Skeletal muscle satellite cell (primary cell): ENCODE data around the gene XDH.

Experiments
- H3K27me3 ChIP-seq: 2 replicates; pipeline ENCODE4 v1.7.0; 2013; ENCODE audit warnings: low read length; ENCODE audit not compliant: control insufficient read depth, insufficient read depth
- H3K36me3 ChIP-seq: 2 replicates; pipeline ENCODE4 v1.7.0; 2013; ENCODE audit warnings: mild to moderate bottlenecking, control low read depth, low read length; ENCODE audit not compliant: insufficient read depth
- H3K4me1 ChIP-seq: 2 replicates; pipeline ENCODE4 v1.7.0; 2013; ENCODE audit warnings: low read length; ENCODE audit not compliant: control insufficient read depth, insufficient read depth
- H3K4me2 ChIP-seq: 2 replicates; pipeline ENCODE4 v1.7.0; 2013; ENCODE audit warnings: mild to moderate bottlenecking, low read length
- H3K4me3 ChIP-seq: 2 replicates; pipeline ENCODE4 v1.7.0; 2013; ENCODE audit warnings: low read length
- H3K9ac ChIP-seq: 2 replicates; pipeline ENCODE4 v1.7.0; 2013; ENCODE audit warnings: mild to moderate bottlenecking, low read depth, low read length, moderate library complexity
- H3K9me3 ChIP-seq: replicated peaks from 2 replicates; pipeline ENCODE4 v1.7.0; 2013; ENCODE audit warnings: mild to moderate bottlenecking, control low read depth, low read length

Gene XDH

GRCh38 chr2:31299547-31299946, 115.0 kb downstream of the XDH start:
- no peak overlapping the region for H3K4me2 ChIP-seq
- H3K4me3 ChIP-seq, result no peak overlapping the region
- H3K9ac ChIP-seq, result no peak overlapping the region
- H3K27me3 ChIP-seq, result peaks cover 32% of the 10 kb centered on the region
- H3K36me3 ChIP-seq, result no peaks in the 10 kb centered on the region
- H3K4me1 ChIP-seq, result no peaks in the 10 kb centered on the region
- H3K9me3 ChIP-seq, result no peaks in the 10 kb centered on the region

- Histone ChIP-seq H3K4me1 (no peaks in the 10 kb centered on the region), H3K9ac (no peak overlapping the region), H3K4me3 (no peak overlapping the region), H3K9me3 (no peaks in the 10 kb centered on the region), H3K4me2 (no peak overlapping the region), H3K27me3 (peaks cover 23% of the 10 kb centered on the region), H3K36me3 (no peaks in the 10 kb centered on the region)
Observed at GRCh38 chr2:31297751-31298150, 116.8 kb downstream of the XDH start.

DNA sequence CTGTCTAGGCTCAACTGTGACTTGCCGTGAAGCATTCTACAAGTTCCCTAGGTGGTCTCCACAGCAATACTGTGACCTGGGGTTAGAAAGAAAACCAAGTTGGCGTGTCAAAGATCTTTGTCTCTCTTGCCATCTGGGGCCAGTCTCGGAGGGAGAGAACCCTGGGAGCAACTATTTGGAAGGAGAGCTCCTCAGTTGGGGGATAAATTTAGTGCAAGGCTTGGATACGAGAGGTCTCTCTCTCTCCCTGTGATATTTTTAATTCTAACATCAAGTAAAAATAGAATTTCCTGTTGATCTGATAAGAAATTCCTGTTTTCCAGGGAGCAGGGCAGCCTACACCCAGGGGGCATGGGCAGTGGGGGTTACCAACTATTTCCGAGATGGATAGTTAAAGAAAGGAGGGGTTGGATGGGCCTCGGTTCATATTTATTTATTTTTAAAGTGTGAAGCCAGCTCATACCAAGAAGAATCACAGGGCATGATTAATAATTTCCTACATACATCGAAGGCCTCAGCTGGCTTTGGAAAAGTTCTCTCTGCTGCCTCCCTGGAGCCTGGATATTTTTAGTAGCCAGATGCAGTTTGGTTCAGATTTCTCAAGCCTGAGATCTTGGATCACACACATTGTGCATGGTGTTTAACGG, 117.8 kb downstream of the XDH start:
- Histone ChIP-seq H3K4me1 (no peaks in the 10 kb centered on the region), H3K9me3 (no peaks in the 10 kb centered on the region), H3K9ac (no peak overlapping the region), H3K36me3 (no peaks in the 10 kb centered on the region), H3K27me3 (peaks cover 23% of the 10 kb centered on the region), H3K4me2 (no peak overlapping the region), H3K4me3 (no peak overlapping the region)

DNA sequence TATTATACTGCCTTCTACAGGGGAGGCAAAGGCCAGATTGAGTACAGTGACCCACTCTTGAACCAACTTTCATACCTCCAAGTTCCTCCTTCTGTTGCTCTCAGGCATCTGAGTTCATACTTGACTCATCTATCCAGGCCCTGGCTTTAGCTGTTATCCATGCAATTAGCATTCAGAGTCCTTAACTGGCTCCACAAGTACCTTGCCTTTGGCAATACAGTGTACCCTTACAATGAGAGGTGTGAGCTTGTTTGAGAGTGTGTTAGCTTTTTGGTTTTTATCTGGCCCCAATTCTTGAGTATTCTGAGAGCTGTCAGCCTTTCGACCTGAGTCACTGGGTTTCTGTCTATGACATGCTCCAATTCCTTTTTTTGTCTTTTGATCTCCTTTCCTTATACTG, 120.3 kb downstream of the XDH start:
- no peak overlapping the region for H3K4me2 ChIP-seq
- H3K36me3 ChIP-seq, result no peaks in the 10 kb centered on the region
- H3K9ac ChIP-seq, result no peak overlapping the region
- peaks cover 16% of the 10 kb centered on the region for H3K27me3 ChIP-seq
- H3K4me1 ChIP-seq, result no peaks in the 10 kb centered on the region
- no peak overlapping the region for H3K4me3 ChIP-seq
- H3K9me3 ChIP-seq, result no peaks in the 10 kb centered on the region

GRCh38 chr2:31287654-31288053, 126.9 kb downstream of the XDH start:
- no peaks in the 10 kb centered on the region for H3K36me3 ChIP-seq
- no peaks in the 10 kb centered on the region for H3K9me3 ChIP-seq
- no peaks in the 10 kb centered on the region for H3K27me3 ChIP-seq
- no peak overlapping the region for H3K4me2 ChIP-seq
- peaks cover 3% of the 10 kb centered on the region for H3K4me1 ChIP-seq
- H3K4me3 ChIP-seq, result no peak overlapping the region
- H3K9ac ChIP-seq, result no peak overlapping the region

DNA sequence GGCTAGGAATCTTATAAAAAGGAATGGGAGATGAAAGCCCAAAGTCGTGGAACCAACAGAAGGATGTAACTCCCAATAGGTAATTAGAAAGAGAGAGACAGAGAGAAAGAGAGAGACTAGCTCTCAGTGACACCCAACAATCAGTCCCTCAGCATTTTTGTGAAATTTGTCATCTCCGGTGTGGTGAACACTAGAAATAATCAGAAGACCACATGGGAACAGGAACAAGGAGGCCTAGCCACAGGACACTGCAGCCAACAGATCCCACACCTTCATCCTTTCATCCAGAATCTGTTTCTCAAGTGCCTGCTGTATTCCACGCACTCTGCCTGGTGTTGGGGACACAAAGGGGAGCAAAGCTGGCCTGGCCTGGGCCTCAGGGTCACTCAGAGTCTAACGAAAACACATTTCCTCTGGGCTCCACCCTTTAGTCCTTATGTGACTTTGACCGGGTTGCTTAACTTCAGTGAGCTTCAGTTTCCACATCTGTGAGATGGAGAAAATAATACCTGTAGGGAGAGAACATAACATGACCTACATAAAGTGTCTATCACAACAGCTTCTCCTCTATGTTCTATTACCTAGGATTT, 127.5 kb downstream of the XDH start:
- Histone ChIP-seq H3K9me3 (no peaks in the 10 kb centered on the region), H3K9ac (no peak overlapping the region), H3K4me1 (peaks cover 3% of the 10 kb centered on the region), H3K27me3 (no peaks in the 10 kb centered on the region), H3K36me3 (no peaks in the 10 kb centered on the region), H3K4me2 (no peak overlapping the region), H3K4me3 (no peak overlapping the region)

- Histone ChIP-seq H3K9me3 (no peaks in the 10 kb centered on the region), H3K4me1 (peaks cover 3% of the 10 kb centered on the region), H3K27me3 (no peaks in the 10 kb centered on the region), H3K4me2 (no peak overlapping the region), H3K9ac (no peak overlapping the region), H3K36me3 (no peaks in the 10 kb centered on the region), H3K4me3 (no peak overlapping the region)
Observed at GRCh38 chr2:31286230-31286629, 128.3 kb downstream of the XDH start.
